GM12878 (cell line): ENCODE measurements around the gene ARL3. TPM values are rescaled to one million over a fixed set of nuclear protein-coding genes. Genes with fewer than 3 reads are reported as not detected.

ENCODE experiments used
- JUNB ChIP-seq: IDR thresholded peaks from 2 replicates; pipeline ENCODE4 v1.6.1; 2016; ENCODE audit warnings: antibody characterized with exemption, mild to moderate bottlenecking
- MLLT1 ChIP-seq: fragments of 450-650 bp; IDR thresholded peaks from 2 replicates; pipeline ENCODE4 v1.6.1; 2016; ENCODE audit warnings: mild to moderate bottlenecking
- NBN ChIP-seq: fragments of 450-650 bp; IDR thresholded peaks from 2 replicates; pipeline ENCODE4 v1.6.1; 2016
- PAX5 ChIP-seq: IDR thresholded peaks from 2 replicates; pipeline ENCODE4 v1.6.1; 2011; ENCODE audit warnings: low read depth, low read length, borderline replicate concordance
- PKNOX1 ChIP-seq: fragments of 450-650 bp; IDR thresholded peaks from 2 replicates; pipeline ENCODE4 v1.6.1; 2016; ENCODE audit warnings: mild to moderate bottlenecking
- POLR2AphosphoS5 ChIP-seq: IDR thresholded peaks from 2 replicates; pipeline ENCODE4 v1.6.1; 2011; ENCODE audit warnings: mild to moderate bottlenecking, low read length, inconsistent platforms
- SIX5 ChIP-seq: IDR thresholded peaks from 2 replicates; pipeline ENCODE4 v1.6.1; 2011; ENCODE audit warnings: mild to moderate bottlenecking, low read depth, low read length, moderate library complexity; ENCODE audit not compliant: severe bottlenecking
- SREBF1 ChIP-seq: IDR thresholded peaks from 2 replicates; pipeline ENCODE4 v1.6.1; 2012; ENCODE audit warnings: mild to moderate bottlenecking, low read length
- polyA plus RNA-seq, 11 experiments: library from polyadenylated mRNA; depleted of rRNA in 4 of 11; unstranded in 6 of 11; stranded (reverse) in 5 of 11; fragments of >200 nt; fragmentation: Nextera tagmentation in 4 of 11; fragmentation: Illumina TruSeq in 1 of 11; extraction: Ambion mirVana in 4 of 11; extraction: Trizol in 1 of 11; gene quantifications; 1 replicate in 1 of 11; 2 replicates in 10 of 11; pipeline versions ENCODE4 v1.2.1 to v1.2.3, GENCODE V29; 2011 to 2016; ENCODE audit warnings: inconsistent platforms in 2 of 11, missing spikeins in 2 of 11, low read depth in 1 of 11
- total RNA-seq, 4 experiments: library from RNA; depleted of rRNA in 3 of 4; stranded (reverse); fragments of >200 nt in 3 of 4; fragmentation: Illumina TruSeq in 1 of 4; extraction: Trizol in 1 of 4; gene quantifications; 2 replicates each; pipeline versions ENCODE4 v1.2.1 to v1.2.3, GENCODE V29; 2013 to 2021

Gene ARL3
- total and polyA plus RNA-seq, 10 of the 15 experiments (the other 5 are each of a cell fraction or from before 2014, with no cell fraction given), result 4.9 to 26.1 (median 11.0) TPM

GRCh38 chr10:102648889-102649796, 65.1 kb downstream of the ARL3 start (continued):
- TF ChIP-seq PKNOX1, result 0 out of 2 replicates have a peak, but pooled peaks have one; percentile 20
- TF ChIP-seq SIX5, result no peak
- TF ChIP-seq NBN, result peak; percentile 38; the same call in 1 of the 2 replicates
- TF ChIP-seq POLR2AphosphoS5, result peak; percentile 31; the same call in 1 of the 2 replicates
- no peak for TF ChIP-seq PAX5
- 0 out of 2 replicates have a peak, but pooled peaks have one; percentile 36 for TF ChIP-seq MLLT1
- no peak for TF ChIP-seq JUNB
- TF ChIP-seq SREBF1, result no peak
